ENCODE results near the gene CCDC196.

CCDC196 gene, protein sequence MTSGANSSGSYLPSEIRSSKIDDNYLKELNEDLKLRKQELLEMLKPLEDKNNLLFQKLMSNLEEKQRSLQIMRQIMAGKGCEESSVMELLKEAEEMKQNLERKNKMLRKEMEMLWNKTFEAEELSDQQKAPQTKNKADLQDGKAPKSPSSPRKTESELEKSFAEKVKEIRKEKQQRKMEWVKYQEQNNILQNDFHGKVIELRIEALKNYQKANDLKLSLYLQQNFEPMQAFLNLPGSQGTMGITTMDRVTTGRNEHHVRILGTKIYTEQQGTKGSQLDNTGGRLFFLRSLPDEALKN
- total RNA-seq: 0 reads per million in 4 experiments

DNA sequence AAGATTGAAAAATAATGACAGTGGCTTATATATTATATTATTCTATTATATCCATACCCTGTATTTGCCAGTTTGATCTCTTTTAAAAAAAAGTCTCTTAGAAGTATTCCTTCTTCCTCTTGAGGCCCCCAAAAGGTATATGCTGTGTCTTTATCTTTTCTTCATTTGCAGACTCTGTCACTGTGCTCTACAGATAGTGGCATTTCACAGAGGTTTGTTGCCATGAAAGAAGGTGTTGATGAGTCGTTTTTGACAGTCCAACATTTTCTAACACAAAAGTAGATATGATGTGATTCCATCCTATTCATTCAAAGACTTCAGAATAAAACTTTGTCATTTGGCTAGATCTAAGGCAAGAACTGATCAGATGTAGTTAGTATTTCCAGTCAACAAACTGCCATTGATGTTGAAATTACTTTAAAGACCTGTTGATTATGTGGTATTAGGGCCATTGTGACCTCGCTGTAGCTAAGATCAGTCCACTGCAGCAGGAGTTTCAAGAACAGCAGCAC, at the start of gene CCDC196:
TSS of gene CCDC196 (plus strand) at position 462 of the 512 bp plus-strand sequence. CDS start 132 bp downstream, outside the sequence.
- DNase-seq: no peak

DNA sequence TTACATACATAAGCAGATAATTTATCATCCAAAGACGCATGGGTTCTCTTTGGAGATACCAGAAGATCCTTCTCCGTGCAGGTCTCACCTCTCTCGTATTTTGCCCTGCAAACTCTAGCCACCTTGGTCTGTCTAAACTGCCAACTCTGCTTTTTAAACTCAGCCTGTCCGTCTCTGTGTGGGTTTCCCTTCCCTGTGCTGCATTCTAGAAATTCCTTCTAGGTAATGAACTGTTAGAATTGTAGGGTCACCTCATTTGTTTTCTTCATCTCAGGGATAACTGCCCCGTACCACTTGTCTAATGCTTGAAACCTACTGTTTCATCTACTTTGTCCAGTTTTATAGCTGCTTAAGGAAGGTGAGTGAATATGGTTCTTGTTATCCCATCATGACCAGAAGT, 45.4 kb upstream of the CCDC196 start:
- DNase-seq: no peak

DNA sequence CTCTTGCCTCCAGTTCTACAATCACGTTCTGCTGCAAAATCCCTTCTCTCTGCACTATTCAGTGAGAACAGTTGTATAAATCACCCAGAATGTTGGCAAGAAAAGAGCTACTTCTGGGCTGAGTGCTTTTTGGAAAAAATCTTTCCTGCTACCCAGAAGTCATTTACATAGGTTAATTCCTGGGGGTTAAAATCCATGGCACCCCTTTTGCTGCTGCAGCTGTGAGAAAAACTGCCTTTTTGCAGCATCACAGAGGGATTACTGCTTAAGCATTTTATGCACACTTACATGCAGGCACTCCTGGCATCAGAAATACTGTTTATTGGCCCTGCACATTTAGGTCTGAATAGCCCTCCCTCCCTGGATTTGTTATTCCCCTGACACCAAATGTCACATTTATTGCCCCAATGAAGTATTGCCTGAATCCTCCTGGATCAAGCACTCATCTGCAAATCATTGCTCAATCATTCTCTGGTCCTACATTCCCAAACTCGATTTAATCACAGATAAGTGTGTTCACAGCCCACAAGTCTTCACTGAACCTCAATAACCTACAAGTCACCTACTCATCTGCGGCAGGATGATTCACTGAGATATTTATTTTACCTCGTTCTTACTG, 43.1 kb upstream of the CCDC196 start:
- DNase-seq: no peak

DNA sequence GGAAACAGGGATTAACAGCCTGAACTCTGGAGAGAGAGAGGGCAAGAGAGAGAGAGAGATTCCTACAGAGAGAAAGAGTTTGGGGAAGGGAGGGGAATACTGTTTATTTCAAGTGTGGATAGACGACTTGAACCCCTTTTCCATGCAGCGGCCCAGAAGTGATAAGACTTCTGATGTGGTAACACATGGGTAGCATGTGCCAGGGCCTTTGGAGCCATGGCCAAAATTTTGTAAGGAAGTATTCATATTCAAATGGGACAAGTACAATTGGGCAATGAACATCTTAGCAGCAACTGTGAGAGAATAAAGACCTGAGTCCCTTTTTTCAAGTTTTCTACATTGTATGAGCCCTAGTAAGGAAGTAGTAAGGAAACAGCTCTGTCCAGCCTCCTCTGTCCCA, 42.4 kb upstream of the CCDC196 start:
- no peak for DNase-seq

DNA sequence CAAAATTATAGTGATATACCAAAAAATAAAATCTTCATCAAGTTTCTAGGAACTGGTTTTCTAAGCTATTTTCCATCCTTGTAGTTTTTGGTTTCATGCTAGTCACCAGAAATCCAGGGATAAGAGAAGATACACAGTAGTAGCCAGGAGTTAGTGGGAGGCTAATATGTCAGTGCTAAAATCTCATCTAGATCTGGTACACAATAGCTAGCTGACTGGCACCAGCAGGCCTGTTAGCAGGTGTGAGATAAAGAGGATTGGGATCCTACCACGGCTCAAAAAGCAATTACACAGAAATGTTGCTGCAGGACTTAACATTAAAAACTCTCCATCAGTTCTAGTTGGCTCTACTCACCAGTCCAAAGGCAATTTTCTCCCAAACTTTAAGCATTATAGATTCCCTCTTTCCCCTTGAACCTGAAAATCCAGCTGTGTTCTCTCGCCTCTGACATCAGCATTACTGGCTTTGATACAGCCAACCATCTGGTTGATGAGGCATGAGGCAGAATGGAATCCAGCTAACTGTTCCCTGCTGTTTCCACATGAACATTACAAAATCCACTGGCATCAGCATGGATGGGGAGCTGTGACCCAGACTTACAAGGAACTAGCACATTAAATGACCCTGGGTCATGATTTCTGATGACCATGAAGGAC, 41.8 kb upstream of the CCDC196 start:
- DNase-seq: no peak

DNA sequence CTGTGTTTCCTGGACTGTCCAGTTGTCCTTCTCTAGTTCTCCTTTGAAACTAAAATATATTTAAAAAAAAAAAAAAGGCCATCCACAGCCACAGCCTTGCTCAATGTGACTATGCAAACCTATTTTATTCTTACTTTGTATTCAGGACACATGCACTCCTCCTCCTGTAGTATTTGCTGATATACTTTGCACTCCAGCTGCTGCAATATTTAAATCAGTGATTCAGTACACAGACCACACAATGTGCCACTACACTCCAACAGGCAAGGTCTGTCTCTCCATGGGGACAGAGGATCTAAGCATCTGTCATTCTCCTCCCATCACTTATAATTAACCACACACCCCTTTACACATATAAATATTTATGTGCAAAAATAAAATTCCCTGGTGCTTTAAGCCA, 40.2 kb upstream of the CCDC196 start:
- DNase-seq: no peak

DNA sequence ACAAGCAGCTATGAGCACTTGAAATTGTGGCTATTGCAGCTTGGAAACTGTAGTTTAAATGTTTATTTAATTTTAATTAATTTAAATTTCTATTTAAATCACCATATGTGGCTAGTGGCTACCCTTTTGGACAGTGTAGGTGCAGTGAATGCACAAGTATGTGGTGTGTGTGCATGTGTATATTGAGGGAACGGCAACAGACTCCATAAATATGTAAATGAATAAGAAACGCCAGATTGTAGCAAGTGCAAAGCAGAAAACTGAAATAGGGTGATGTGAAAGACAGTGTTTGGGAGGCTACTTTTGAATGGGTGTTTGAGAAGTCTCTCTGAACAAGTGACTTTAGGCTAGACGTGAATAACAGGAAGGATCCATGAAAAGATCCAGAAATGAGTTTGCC, 32.7 kb upstream of the CCDC196 start:
- DNase-seq: no peak

DNA sequence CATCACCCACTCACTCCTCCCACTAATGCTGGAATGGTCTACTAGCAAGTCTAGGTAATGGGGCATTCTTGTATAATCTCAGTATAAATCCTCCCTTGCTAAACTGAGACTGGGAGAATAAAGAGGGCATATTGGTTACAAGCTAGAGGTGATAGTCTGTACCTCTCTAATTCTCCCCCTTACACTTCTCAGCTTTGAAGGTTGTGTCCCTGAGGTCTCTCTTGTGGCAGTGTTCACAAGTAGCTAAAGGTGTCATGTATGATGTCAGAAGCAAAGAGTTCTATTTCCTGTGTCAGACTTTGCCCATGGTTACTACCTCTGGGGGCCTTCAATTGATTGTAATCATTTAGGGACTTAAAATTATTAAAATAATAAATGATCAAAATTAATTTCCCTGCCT, 26.6 kb upstream of the CCDC196 start:
- no peak for DNase-seq

DNA sequence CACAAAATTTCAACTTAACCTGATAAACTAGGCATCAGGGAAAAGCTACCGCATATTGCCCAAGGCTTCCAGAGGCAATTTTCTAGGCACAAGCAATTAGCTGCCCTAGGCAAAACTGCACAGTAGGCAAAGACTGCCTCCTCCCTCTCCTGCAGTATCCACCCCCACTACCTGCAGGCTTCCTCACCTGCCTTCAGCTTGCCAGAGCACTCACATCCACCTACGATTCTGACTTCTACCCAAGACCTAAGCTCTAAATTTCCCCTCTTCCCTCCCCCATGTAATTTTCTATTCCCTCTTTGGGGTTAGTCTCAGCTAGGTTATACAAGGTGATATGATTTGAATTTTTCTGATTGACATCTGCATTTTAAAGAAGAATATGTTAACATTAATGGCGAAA, 21.9 kb upstream of the CCDC196 start:
- DNase-seq: no peak

DNA sequence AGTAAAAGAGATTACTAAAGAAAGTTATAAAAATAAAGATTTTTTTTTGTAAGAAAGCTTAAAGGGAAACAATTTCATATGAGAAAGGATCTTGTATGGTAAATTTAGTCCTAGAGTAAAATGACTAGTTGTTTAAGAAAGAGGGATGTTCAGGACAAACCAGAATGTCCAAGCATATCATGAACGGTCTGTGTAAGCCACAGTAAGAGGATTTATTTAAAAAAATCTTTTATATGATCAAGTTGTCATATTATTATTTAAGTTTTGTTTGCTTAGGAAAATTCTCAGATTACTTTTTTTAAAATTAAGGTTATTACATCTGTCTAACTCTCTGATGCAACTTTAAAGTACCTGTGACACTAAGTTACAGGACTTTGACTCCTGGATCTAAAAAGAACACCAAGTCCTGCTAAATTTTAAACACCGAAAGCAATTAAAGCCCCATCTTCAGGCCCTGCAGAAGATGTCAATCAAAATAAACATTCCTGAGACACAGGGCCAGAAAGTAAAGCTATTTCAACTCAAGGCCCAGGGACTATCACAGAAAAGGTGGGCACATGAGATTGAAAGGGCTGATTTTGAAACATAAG, 17.3 kb upstream of the CCDC196 start:
- no peak for DNase-seq

DNA sequence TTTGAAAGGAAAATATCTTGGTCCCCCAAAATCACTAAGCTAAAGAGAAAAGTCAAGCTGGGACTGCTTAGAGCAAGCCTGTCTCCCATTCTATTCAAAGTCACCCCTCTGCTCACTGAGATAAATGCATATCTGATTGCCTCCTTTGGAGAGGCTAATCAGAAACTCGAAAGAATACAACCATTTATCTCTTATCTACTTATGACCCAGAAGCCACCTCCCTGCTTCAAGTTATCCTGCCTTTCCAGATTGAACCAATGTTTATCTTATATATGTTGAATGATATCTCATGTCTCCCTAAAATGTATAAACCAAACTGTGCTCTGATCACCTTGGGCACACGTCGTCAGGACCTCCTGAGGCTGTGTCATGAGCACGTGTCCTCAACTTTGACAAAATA, 14.6 kb upstream of the CCDC196 start:
- no peak for DNase-seq

DNA sequence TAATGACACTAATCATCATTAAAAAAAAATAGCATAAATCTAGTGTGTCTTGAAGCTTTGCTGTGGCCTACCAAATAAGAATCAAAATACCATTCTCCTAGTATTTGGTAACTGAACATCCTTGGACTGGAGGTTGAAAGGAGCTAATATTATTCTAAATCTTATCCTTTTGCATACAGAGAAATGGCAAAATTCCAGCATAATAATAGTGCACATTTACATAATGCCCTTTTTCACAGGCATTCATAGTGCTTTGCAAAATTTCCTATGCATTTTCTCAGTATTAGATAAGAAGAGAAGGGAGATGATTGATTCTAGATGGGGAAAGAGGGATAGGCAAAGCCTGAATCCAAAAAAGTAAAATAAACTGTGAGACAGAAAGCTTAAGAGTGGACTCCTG, 13.9 kb upstream of the CCDC196 start:
- DNase-seq: no peak

DNA sequence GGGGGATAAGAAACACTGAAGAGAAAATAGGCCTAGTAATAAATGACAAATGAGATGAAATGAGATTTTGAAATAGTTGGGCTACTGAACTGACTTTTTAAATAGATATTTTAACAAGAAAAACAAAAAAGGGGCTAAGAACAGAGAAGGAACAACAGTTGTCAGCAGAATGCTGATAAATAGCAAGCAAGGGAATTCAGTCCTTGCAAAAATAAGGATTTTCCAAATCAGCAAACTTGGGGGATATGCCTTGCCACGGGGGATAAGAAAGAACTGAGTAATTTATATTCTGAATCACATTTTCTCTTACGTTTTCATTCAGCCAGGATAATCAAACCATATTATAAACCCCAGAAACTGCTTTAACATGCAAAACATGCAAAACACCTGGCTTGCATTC, 12.9 kb upstream of the CCDC196 start:
- no peak for DNase-seq

DNA sequence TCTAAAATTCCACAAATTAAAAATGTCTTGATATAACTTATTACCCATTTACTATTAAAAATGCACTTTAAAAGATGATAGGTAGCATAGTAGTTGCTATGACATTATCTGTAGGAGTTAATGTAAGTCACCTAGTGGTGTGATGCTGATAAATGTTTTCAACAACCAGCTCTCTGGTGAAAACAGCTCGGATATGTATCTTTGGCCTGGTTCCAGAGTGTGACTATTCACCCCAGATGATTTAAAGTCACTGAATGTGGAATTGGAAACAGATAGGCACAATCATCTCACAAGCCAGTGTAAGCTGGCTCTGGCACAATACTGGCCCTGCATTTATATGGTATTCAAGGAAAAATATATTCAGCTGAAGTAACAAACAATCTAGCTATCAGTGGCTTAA, 9.2 kb upstream of the CCDC196 start:
- DNase-seq: no peak

DNA sequence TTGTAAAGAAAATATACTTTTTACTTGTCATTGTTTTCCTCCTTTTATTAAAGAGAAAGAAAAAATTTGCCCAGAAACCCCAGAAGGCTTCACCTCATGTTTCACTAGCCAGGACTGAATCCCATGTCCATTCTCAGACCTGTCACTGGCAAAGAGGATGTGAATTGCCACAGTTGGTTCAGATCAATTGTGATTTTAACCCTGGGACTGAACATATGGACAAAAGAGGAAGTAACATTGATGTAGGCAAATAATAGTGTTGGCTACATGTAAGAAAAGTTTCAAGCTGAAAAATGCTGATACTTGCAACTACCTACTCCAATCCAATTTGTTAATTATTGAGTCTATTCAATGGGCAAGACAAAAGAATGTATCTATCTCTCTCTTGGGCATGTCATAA, 8.6 kb upstream of the CCDC196 start:
- DNase-seq: no peak

DNA sequence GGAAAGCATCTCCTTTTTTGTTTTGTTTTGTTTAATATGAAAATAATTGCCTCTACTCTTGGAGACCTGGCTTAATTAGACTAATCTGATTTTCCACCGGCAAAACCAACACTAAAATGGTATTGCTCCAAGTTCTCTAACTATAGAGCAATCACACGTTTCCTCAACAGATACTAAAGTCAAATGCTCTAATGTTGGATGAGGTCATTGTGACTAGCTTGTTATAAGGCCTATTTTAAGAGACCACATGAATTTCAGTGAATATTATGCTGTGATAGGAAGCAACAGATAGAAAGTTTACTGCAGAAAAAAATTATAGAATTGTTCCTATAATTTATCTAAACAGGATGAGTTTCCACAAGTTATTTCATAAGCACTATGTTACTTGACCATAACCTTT, 3.3 kb upstream of the CCDC196 start:
- DNase-seq: no peak

DNA sequence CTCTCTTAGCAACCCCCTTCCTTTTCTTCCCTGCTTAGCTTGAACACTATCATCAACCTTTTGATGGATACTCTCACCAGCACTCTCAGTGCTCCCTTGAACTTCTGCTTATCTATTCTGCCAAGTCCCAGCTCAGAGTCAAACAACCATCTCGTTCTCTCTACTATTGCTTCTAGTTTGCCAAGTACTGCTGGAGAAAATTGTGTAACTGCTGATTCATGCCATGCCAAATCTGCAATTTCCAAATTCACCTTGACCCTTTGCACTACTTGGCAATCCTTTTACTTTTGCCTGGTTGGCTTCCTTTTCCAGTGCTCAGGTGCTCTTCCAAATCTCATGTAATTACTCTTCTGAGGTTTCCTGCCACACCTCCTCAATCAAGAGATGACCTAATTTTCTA, 2.8 kb upstream of the CCDC196 start:
- DNase-seq: no peak

DNA sequence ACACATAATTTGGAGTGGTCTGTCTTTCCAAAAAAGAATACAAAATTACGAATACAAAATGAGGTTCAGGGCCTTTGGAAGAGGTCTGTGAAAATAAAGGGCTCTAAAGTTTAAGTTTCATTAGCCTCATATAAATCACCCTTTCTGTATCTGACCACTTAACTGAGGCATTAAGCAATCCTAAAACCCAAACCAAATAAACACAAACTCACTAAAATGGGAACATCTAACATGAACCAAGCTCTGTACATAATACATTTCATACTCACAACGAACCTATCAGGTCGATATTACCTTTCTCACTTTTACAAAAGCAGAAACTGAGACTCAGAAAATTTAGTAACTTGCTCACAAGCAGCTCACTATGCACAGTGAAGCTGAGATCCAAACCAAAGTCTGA, 1.1 kb upstream of the CCDC196 start:
- DNase-seq: no peak

DNA sequence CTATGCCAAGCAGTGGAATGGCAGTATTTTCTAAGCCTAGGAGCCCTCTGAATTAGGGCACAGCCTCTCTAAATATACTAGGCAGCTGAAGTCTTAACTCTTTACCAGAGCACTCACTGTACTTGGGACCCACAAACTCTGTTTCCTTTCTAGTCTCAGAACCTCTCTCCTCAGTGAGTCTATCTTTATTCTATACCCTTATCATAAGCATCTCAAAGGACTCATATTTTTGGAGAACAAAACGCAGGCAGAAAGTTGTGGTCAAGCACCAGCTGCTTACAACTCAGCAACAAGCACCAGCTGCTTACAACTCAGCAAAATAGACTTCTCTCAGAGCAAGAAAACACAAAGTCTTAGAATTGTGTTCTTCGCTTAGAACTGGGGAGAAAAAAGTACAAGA, 993 bp downstream of the CCDC196 start:
- DNase-seq: no peak

DNA sequence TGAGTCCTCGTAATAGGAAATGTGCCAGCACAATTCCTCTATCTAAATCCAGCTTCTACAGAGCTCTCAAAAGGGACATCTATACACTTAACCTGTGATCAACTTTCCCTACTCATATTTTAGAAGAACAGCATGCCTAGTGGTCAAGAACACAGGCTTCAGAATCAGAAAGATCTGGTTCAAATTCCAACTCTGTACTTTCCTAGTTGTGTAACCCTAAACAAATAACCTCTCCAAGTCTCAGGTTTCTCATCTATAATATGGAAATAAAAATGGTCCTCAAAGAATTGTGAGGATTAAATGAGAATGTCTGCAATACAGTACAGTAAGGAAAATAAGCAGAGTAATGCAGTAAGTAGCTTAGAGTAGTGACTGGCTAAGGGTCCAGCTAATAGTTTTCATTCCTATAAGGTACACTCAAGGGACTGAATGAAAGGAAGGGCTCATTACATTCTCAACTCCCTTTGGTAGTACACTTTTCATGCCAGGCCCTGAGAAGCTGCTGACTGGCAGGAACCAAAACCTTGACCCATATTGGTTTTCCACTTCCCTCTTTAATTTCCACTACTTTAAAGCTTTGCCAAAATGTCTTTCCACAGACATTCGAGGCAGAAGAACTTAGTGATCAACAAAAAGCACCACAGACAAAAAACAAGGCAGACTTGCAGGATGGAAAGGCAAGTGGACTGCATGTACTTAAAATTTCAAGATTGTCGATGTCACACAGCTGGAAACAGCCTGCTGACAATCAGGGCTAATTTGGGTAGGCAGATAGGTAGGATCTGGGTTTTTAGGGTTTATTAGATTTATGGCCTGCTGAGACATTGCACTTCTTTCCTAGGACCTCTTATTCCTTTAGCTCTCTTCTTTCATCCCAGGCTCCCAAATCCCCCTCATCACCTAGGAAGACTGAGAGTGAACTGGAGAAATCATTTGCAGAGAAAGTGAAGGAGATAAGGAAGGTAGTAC, 4.3 kb downstream of the CCDC196 start:
- DNase-seq: no peak

DNA sequence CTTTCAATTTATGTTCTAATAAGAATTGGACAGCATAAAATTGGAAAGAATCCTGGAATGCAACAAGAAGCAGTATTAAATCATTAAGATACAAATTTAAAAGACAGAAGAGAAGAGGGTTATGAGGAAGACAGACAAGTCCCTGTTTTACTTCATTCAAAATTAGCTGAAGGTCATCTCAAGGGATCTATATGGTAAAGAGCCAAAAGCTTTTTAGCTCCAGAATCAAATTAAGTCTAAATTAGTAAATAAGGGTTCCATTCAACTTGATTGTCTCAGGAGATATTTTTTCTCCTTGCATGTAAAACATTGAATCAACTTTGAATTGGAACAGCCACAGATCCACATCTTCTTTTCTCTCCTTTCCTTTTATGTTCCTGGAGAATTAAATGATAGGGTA, 7.6 kb downstream of the CCDC196 start:
- DNase-seq: no peak
